Measurements from ENCODE around the gene RNPS1. TPM values are rescaled to one million over a fixed set of nuclear protein-coding genes. Genes with fewer than 3 reads are reported as not detected.

Gene RNPS1
- total and polyA plus RNA-seq, 2 donors (not counting 1 experiment from before 2014, with no cell fraction given): 209 to 265 TPM

DNA sequence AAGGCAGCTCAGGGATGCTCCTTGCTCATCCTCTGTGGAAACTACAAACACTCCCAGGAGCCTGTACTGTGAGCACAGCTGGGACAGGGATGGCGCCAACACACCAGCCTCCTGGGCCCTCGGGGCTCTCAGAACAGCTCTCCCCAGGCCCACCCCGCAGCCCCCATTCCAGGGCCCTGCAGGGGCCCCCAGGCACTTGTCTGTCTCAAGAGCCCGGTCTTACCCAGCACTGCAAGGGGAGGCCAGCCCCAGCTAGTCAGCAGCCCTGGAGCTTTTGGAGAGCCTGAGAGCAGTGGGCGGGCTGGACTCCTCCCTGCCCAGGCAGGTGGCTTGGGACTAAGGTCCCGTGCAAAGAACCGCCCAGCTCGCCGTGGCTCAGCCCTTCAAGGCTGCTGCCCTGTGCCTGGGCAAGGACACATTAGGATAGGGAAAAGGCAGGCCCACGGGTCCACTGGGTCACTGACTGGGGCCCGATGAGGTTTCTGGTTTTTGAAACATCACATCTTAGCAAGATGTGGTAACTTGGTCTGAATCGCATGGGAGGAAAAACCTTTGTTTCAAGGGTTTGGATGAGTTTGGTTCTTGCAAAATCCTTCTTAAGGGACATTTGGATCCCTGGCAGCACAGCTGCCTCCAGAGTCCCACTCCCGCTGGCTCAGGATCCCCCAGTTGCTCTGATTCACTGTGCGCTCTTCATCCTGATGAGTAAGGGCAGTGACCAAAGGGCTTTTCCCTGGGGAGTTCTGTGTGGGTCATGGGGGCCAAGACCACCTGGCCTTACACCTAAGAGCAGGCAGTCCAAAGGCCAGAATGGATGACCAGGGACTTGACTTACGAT, 28.9 kb downstream of the RNPS1 start:
- Mint-ChIP-seq H3K4me3 (no peak overlapping the region), H3K27ac (no peak overlapping the region), H3K27me3 (peaks cover 3% of the 10 kb centered on the region), H3K4me1 (peaks cover 1% of the 10 kb centered on the region), H3K9me3 (ENCODE audit: insufficient read depth) (no peaks in the 10 kb centered on the region)
- 90% methylated on average over 15 of the region's 15 CpGs for WGBS (ENCODE audit: insufficient coverage)
- DNase-seq (no peak), ATAC-seq (ENCODE audit: low read depth) (no peak)
- no peak overlapping the region for H3K9ac ChIP-seq (ENCODE audit: low read length)
- intact Hi-C loops (cut with micrococcal nuclease): no loop called here
- CTCF ChIA-PET: no interaction called here
- peaks cover 10% of the 10 kb centered on the region for H4K20me1 ChIP-seq (ENCODE audit: control insufficient read depth, insufficient read depth, low read length, poor library complexity, severe bottlenecking)
- H3K27me3 ChIP-seq (replicated peaks in 1 of 4; ENCODE audit: control extremely low read depth in 1 of 4, control insufficient read depth in 3 of 4, insufficient read depth in 4 of 4, low read length in 3 of 4): peaks cover 0 to 27% (median 11%) of the 10 kb centered on the region in 4 experiments
- H3K4me2 ChIP-seq (replicated peaks; ENCODE audit: low read depth, low read length, poor library complexity, severe bottlenecking): no peak overlapping the region
- H2AFZ ChIP-seq (ENCODE audit: insufficient read depth, low read depth, low read length, poor library complexity, severe bottlenecking): no peak overlapping the region
- TF ChIP-seq, protein P1, sequence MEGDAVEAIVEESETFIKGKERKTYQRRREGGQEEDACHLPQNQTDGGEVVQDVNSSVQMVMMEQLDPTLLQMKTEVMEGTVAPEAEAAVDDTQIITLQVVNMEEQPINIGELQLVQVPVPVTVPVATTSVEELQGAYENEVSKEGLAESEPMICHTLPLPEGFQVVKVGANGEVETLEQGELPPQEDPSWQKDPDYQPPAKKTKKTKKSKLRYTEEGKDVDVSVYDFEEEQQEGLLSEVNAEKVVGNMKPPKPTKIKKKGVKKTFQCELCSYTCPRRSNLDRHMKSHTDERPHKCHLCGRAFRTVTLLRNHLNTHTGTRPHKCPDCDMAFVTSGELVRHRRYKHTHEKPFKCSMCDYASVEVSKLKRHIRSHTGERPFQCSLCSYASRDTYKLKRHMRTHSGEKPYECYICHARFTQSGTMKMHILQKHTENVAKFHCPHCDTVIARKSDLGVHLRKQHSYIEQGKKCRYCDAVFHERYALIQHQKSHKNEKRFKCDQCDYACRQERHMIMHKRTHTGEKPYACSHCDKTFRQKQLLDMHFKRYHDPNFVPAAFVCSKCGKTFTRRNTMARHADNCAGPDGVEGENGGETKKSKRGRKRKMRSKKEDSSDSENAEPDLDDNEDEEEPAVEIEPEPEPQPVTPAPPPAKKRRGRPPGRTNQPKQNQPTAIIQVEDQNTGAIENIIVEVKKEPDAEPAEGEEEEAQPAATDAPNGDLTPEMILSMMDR (IDR thresholded peaks at IDR 0.05): no peak
- no peak for TF ChIP-seq EZH2 (IDR thresholded peaks at IDR 0.05; ENCODE audit: borderline replicate concordance, insufficient read depth, low read depth, low read length, poor library complexity, severe bottlenecking)
- no peak overlapping the region for H3K27ac ChIP-seq (ENCODE audit: low read length in 2 of 2)
- H3K4me1 ChIP-seq (ENCODE audit: control insufficient read depth in 2 of 2, insufficient read depth in 2 of 2, low read length in 2 of 2): peaks cover 12 to 15% of the 10 kb centered on the region in 2 donors
- POLR2A ChIA-PET: no interaction called here
- H3K79me2 ChIP-seq (ENCODE audit: control insufficient read depth, insufficient read depth, low read length): no peaks in the 10 kb centered on the region
- H3K36me3 ChIP-seq (replicated peaks in 1 of 2; ENCODE audit: control extremely low read depth in 1 of 2, control insufficient read depth in 1 of 2, extremely low read depth in 1 of 2, insufficient read depth in 2 of 2, low read length in 1 of 2): peaks cover 0 to 34% of the 10 kb centered on the region in 2 experiments
- no peak overlapping the region for H3K4me3 ChIP-seq (ENCODE audit: control extremely low read depth in 1 of 5, extremely low read depth in 1 of 5, insufficient read depth in 1 of 5, low read depth in 2 of 5, low read length in 4 of 5)
- H3K9me3 ChIP-seq (ENCODE audit: control extremely low read depth in 1 of 3, control insufficient read depth in 2 of 3, insufficient read depth in 1 of 3, low read length in 2 of 3): peaks cover 0 to 5% (median 0%) of the 10 kb centered on the region in 3 donors

DNA sequence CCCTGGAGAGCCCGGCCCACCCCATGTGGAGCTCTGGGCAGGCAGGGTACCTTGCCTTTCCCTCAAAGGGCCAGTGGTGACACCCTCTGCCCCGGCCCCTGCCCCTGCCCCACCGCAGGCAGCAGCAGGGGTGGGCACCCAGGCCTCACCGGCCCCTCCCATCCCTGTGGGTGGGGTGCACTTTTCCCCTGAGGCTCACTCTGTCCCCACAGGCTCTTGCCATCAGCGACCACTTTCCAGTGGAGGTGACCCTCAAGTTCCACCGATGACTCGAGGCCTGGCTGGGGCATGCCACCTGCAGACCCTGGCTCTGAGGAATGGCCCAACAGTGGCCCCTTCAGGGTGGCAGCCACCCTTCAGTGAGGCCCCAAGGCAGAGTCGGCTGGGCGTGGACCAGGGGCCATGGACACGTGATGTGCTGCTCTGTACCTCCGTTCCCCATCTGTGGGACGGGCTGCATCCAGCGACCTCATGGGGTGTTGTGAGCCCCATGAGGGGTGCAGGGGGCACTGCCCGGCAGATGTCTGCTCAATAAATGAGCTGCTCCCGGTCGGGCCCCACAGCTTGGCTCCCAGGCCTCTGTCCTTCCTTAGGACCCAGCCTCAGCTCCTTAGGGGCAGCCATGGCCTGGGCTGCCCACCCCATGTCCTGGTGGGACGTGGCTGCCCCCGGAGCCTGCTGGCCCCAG, 29.6 kb downstream of the RNPS1 start:
- intact Hi-C loops (cut with micrococcal nuclease): no loop called here
- no peak overlapping the region for H3K4me2 ChIP-seq (replicated peaks; ENCODE audit: low read depth, low read length, poor library complexity, severe bottlenecking)
- Mint-ChIP-seq H3K27ac (no peak overlapping the region), H3K9me3 (ENCODE audit: insufficient read depth) (no peaks in the 10 kb centered on the region), H3K4me1 (peaks cover 1% of the 10 kb centered on the region), H3K4me3 (no peak overlapping the region), H3K27me3 (peaks cover 3% of the 10 kb centered on the region)
- no peaks in the 10 kb centered on the region for H3K79me2 ChIP-seq (ENCODE audit: control insufficient read depth, insufficient read depth, low read length)
- 68% methylated on average over 18 of the region's 18 CpGs for WGBS (ENCODE audit: insufficient coverage)
- H3K9ac ChIP-seq (ENCODE audit: low read length): no peak overlapping the region
- no peak overlapping the region for H3K27ac ChIP-seq (ENCODE audit: low read length in 2 of 2)
- ATAC-seq (ENCODE audit: low read depth): no peak
- TF ChIP-seq EZH2 (IDR thresholded peaks at IDR 0.05; ENCODE audit: borderline replicate concordance, insufficient read depth, low read depth, low read length, poor library complexity, severe bottlenecking): no peak
- TF ChIP-seq, protein P1 (IDR thresholded peaks at IDR 0.05): no peak
- no peak overlapping the region for H3K4me3 ChIP-seq (ENCODE audit: control extremely low read depth in 1 of 5, extremely low read depth in 1 of 5, insufficient read depth in 1 of 5, low read depth in 2 of 5, low read length in 4 of 5)
- POLR2A ChIA-PET: no interaction called here
- H4K20me1 ChIP-seq (ENCODE audit: control insufficient read depth, insufficient read depth, low read length, poor library complexity, severe bottlenecking): peaks cover 10% of the 10 kb centered on the region
- no peak for DNase-seq
- H3K9me3 ChIP-seq (ENCODE audit: control extremely low read depth in 1 of 3, control insufficient read depth in 2 of 3, insufficient read depth in 1 of 3, low read length in 2 of 3): peaks cover 0 to 5% (median 0%) of the 10 kb centered on the region in 3 donors
- peaks cover 0 to 27% (median 11%) of the 10 kb centered on the region in 4 experiments for H3K27me3 ChIP-seq (replicated peaks in 1 of 4; ENCODE audit: control extremely low read depth in 1 of 4, control insufficient read depth in 3 of 4, insufficient read depth in 4 of 4, low read length in 3 of 4)
- H2AFZ ChIP-seq (ENCODE audit: insufficient read depth, low read depth, low read length, poor library complexity, severe bottlenecking): no peak overlapping the region
- H3K4me1 ChIP-seq (ENCODE audit: control insufficient read depth in 2 of 2, insufficient read depth in 2 of 2, low read length in 2 of 2): peaks cover 12 to 15% of the 10 kb centered on the region in 2 donors
- H3K36me3 ChIP-seq (replicated peaks in 1 of 2; ENCODE audit: control extremely low read depth in 1 of 2, control insufficient read depth in 1 of 2, extremely low read depth in 1 of 2, insufficient read depth in 2 of 2, low read length in 1 of 2): peaks cover 0 to 33% of the 10 kb centered on the region in 2 experiments
- CTCF ChIA-PET: no interaction called here

Measured in B cell (primary cell).